ENCODE results near the gene ABTB2. TPM values are rescaled to one million over a fixed set of nuclear protein-coding genes. Genes with fewer than 3 reads are reported as not detected.
A peak's percentile ranks its signal among the peaks of the same experiment; 100 is the strongest.

The ABTB2 gene
- total RNA-seq, 1 donor from 2014 or later = 24.7 TPM

DNA sequence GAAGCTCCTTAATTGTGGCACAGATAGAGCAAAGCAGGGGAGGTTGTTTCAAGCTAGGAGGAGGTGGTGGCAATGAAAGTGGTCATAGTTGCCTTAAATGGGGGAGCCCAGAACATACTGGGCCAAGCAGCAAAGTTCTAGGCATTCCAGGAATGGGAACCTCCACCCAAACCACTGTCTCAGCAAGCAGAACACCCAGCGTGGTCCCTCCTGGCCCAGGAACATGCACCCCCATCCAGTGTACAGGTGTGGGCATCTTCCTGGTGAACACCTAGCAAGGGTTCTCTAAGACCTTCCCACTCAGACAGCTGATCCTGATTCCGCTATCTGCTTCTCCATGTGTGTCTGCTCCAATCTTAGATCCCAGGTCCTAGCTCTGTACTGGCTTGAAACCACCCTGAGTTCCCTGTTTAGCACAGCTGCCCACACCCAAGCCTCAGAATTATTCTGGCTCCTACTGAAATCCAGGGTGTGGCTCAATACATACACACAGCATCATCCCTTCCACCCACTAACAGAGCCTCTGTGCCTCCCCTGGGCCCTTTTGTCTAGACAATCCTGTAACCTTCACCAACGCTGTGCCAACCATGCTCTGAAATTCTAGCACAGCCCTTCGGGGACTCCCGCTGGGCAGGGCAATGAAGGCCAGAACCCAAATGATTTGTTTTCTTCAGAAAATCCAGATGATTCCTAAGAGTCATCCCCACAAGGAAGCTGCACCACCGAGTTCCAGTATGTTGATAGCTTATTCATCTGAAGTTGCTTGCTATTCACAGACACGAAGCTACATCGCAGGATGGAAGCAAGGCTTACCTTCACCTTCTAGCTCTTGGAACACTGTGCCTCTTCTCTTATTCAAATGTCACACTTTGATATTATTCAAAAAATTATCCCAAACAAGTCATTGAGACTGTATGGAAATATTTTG is 76.6 kb downstream of the ABTB2 start:
- Histone ChIP-seq H3K36me3 (no peaks in the 10 kb centered on the region), H3K4me1 (peaks cover 17% of the 10 kb centered on the region), H3K27me3 (ENCODE audit: low read depth) (no peaks in the 10 kb centered on the region), H3K27ac (replicated peaks) (no peak overlapping the region), H3K9me3 (replicated peaks) (no peaks in the 10 kb centered on the region), H3K4me3 (no peak overlapping the region)
- TF ChIP-seq, protein P1, sequence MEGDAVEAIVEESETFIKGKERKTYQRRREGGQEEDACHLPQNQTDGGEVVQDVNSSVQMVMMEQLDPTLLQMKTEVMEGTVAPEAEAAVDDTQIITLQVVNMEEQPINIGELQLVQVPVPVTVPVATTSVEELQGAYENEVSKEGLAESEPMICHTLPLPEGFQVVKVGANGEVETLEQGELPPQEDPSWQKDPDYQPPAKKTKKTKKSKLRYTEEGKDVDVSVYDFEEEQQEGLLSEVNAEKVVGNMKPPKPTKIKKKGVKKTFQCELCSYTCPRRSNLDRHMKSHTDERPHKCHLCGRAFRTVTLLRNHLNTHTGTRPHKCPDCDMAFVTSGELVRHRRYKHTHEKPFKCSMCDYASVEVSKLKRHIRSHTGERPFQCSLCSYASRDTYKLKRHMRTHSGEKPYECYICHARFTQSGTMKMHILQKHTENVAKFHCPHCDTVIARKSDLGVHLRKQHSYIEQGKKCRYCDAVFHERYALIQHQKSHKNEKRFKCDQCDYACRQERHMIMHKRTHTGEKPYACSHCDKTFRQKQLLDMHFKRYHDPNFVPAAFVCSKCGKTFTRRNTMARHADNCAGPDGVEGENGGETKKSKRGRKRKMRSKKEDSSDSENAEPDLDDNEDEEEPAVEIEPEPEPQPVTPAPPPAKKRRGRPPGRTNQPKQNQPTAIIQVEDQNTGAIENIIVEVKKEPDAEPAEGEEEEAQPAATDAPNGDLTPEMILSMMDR (IDR thresholded peaks at IDR 0.05; ENCODE audit: borderline replicate concordance) = no peak
- DNase-seq = no peak
- intact Hi-C loops (cut with micrococcal nuclease) = no loop called here

DNA sequence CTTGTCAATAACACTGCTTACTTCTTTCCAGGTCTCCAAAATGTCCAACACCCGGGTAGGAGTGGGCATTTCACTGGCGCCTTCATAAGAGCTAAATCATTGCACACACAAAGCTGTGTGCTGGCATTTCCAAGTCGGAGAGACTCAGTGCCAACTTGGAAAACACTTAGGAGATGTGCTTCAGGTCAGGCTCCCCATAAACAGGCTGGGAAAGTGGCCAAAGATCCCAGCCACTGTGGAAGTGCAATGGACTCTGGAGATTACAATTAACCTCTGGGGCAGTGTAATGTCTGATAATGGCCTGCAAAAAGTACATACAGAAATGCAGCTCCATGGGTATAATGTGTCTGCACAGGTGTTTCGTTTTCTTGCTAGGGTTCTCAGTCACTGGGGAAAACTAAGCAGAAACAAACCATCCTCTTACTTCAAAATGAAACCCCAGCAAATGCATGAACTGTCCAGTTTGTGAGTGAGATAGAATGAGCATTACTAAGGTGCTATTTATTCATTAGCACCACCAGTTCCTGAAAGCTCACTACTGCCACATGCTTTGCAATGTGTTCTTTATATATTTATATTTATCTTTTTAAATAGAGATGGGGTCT is 79.0 kb downstream of the ABTB2 start:
- TF ChIP-seq, protein P1 (IDR thresholded peaks at IDR 0.05; ENCODE audit: borderline replicate concordance) = no peak
- H3K4me1 ChIP-seq = peaks cover 27% of the 10 kb centered on the region
- H3K27me3 ChIP-seq (ENCODE audit: low read depth) = no peaks in the 10 kb centered on the region
- no peaks in the 10 kb centered on the region for H3K9me3 ChIP-seq (replicated peaks)
- no peaks in the 10 kb centered on the region for H3K36me3 ChIP-seq
- intact Hi-C loops (cut with micrococcal nuclease) = no loop called here
- H3K27ac ChIP-seq (replicated peaks) = peak overlapping the region; percentile 59
- no peak overlapping the region for H3K4me3 ChIP-seq
- no peak for DNase-seq

DNA sequence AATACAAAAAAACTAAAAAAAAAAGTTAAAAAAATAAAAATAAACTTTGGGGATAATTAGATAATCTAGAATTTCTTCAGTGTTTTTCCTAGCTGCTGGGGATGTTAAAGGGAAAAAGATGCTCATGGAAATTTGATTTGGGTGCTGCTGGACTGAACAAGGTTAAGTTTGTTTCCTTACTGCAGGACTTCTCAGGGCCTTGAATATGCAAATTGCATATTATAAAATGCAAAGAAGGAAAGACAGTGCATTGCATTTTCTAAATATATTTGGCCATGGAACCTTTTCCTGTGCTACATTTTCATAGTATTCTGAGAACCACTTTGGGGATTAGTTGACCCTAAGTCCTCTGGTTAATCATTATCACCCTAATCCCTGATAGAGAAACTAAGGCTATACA is 79.6 kb downstream of the ABTB2 start:
- H3K27ac ChIP-seq (replicated peaks) = peak overlapping the region; percentile 59
- intact Hi-C loops (cut with micrococcal nuclease) = no loop called here
- H3K36me3 ChIP-seq = no peaks in the 10 kb centered on the region
- H3K27me3 ChIP-seq (ENCODE audit: low read depth) = no peaks in the 10 kb centered on the region
- TF ChIP-seq, protein P1 (IDR thresholded peaks at IDR 0.05; ENCODE audit: borderline replicate concordance) = no peak
- no peak for DNase-seq
- H3K9me3 ChIP-seq (replicated peaks) = no peaks in the 10 kb centered on the region
- H3K4me3 ChIP-seq = no peak overlapping the region
- H3K4me1 ChIP-seq = peaks cover 27% of the 10 kb centered on the region

DNA sequence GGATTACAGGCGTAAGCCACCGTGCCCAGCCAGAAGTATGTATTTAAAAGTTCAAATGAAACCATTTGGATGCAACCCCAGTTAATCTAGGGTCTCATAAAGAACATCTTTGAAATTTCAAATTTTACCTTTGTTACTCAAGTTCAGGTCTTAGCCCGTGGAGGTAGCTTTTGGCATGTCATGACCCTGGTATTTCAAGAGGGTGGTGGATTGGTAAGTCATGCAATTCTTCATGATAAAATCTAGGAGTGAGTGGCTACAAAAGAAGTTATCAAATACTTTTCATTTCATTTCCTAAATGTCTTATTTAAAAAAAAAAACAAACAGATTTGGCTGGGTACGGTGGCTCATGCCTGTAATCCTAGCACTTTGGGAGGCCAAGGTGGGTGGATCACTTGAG is 80.6 kb downstream of the ABTB2 start:
- Histone ChIP-seq H3K4me1 (peaks cover 27% of the 10 kb centered on the region), H3K36me3 (no peaks in the 10 kb centered on the region), H3K27me3 (ENCODE audit: low read depth) (no peaks in the 10 kb centered on the region), H3K4me3 (no peak overlapping the region), H3K27ac (replicated peaks) (no peak overlapping the region), H3K9me3 (replicated peaks) (no peaks in the 10 kb centered on the region)
- intact Hi-C loops (cut with micrococcal nuclease) = no loop called here
- no peak for DNase-seq
- TF ChIP-seq, protein P1 (IDR thresholded peaks at IDR 0.05; ENCODE audit: borderline replicate concordance) = no peak

DNA sequence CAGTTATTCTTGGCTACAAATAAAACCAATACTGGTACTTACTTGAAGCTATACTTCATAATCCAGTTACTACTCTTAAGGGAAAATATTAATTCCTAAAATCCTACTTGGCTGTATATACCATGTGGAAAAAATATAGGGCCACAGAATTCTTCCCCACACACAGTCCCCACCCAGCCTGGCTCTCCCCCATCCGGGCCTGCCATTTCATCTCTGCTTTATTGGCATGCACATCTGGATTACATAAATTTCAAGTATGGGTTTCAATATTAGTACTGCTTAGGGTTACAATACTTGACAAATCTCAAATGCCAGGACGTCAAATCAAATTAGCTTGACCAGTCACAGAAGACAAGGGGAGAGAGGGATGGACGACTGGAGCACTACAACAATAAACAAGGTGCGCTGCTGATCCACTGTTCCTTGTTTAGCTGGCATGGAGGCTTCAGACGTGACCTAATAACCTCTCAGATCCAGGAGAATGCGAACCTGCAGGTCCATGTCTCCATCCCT is 81.4 kb downstream of the ABTB2 start:
- intact Hi-C loops (cut with micrococcal nuclease) = no loop called here
- TF ChIP-seq, protein P1 (IDR thresholded peaks at IDR 0.05; ENCODE audit: borderline replicate concordance) = no peak

More for the DNA sequence above, 81.4 kb downstream of the ABTB2 start:
- H3K4me1 ChIP-seq = peaks cover 27% of the 10 kb centered on the region
- no peak overlapping the region for H3K27ac ChIP-seq (replicated peaks)
- no peaks in the 10 kb centered on the region for H3K9me3 ChIP-seq (replicated peaks)
- H3K27me3 ChIP-seq (ENCODE audit: low read depth) = no peaks in the 10 kb centered on the region
- H3K36me3 ChIP-seq = no peaks in the 10 kb centered on the region
- H3K4me3 ChIP-seq = no peak overlapping the region
- no peak for DNase-seq
